HG02885 (cell line): Measurements from ENCODE around the gene LAMA3.
A peak's percentile ranks its signal among the peaks of the same experiment; 100 is the strongest.

Experiments
- ATAC-seq: cut with Tn5 transposase; IDR thresholded peaks from one replicate; pipeline ENCODE4 v1.9.1; 2021; ENCODE audit warnings: mild to moderate bottlenecking; ENCODE audit not compliant: unreplicated experiment, poor library complexity

Gene LAMA3

GRCh38 chr18:23757437-23757733 lies 68.1 kb downstream of the LAMA3 start:
- no peak for ATAC-seq

- ATAC-seq: no peak
These were observed 69.0 kb downstream of the LAMA3 start for GRCh38 chr18:23758281-23758680.

DNA sequence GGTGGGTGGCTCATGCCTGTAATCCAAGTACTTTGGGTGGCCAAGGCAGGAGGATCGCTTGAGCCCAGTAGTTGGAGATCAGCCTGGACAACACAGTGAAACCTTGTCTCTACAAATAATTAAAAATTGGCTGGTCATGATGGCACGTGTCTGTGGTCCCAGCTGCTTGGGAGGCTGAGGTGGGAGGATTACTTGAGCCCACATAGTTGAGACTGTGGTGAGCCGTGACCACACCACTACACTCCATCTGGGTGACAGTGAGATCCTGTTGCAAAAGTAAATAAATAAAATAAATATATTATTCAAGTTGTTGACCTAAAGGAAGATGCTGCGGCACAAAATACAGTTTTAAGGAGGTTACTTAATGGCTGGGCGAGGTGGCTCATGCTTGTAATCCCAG lies 72.7 kb downstream of the LAMA3 start:
- ATAC-seq: no peak

GRCh38 chr18:23763343-23763742 lies 74.1 kb downstream of the LAMA3 start:
- no peak for ATAC-seq

- no peak for ATAC-seq
These were observed 76.7 kb downstream of the LAMA3 start for GRCh38 chr18:23765931-23766330.

DNA sequence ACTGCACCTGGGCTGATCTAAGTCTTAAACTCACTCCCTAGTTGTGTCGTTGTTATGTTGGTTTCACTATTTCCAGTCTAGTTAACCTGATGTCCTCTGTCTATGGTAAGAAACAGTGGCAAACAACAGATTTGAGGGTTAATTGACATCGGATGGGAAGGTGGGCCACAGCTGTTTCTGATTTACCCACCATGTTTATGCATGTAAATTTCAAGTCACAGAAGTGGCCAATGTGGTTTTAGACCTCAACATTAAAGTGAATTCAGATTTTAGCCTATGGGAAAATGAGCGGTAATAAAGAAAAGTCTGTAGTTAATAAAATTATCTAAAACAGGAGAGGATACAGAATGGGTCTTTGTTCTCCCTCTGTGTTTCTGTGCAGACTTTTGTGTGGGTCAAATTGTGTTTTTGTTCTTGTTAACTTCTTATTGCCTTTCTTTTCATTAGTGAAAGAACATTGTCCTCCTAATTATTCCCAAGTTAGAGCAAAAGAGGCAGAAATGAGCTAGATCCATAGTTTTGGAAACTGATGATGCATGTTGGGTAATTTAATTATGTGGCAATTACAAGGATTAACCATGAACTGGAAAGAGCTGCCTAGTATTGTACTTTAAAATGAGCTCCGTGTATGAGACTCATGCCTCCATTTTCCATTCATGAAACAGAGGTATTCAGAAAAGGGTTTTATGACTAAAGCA lies 83.2 kb downstream of the LAMA3 start:
- no peak for ATAC-seq

DNA sequence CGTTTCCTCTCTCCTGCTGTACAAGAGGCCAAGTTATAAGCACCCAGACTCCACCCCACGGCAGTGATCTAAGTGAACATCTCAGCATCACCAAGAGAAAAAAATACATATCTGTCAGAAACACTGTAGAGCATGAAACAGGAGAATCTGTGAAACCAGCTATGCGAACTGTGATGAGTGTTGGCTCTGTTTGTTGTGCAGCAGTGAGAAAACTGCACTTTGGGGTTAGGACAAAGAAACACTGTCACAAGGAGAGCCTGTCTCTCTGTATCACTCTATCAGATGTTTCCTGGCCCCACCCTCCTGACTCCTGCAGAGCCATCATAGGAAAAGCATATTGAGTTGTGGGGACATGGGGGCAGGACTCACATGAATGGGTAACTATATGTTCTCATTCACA lies 87.1 kb downstream of the LAMA3 start:
- no peak for ATAC-seq

- no peak for ATAC-seq
These were observed 89.6 kb downstream of the LAMA3 start for GRCh38 chr18:23778828-23779227.

DNA sequence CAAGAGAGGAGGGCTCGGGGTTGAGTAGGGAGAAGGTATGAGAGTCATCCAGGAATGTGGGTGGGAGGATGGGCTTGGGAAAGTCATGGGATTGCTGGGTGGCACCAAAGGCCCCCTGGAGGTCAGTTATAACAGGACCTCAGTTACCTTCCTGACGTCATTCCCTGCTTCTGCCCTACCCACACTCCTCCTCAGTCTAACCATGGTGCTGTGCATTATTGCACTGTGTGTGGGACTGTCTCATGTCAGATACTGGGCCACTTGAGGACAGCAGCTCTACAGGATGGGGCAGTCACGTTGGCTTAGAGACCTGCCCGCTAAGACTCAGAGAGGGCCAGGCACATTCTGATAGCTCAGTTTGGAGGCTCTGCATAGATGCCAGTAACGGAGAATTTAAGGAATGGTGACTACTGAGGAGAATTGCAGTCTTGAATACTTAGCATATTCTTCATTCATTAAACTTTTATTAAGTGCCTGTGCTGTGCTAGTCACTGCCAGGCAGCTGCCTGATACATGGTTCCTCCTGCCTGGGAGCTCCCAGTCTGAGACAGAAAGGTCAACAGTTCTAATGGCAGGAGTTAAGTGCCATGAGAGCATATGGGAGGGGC lies 90.5 kb downstream of the LAMA3 start:
- ATAC-seq: no peak

DNA sequence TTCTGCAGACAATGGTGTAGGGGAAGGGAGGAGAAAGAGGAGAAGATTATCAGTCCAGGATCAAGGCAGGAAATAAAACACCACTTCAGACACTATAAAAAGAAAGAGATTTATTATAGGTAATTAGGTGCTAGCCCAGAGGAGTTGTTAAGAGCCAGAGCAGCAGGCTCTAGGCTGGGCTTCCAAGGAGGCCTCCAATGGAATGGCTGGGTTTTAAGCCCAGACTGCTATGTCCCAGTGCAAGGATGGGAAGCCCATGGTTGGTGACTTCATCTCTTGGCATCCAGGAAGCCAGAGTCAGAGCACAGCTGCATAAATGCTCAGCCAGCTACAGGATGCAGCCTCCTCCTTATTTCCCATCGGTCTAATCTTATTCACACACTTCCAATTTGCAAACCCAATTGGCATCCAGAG lies 95.6 kb downstream of the LAMA3 start:
- no peak for ATAC-seq

DNA sequence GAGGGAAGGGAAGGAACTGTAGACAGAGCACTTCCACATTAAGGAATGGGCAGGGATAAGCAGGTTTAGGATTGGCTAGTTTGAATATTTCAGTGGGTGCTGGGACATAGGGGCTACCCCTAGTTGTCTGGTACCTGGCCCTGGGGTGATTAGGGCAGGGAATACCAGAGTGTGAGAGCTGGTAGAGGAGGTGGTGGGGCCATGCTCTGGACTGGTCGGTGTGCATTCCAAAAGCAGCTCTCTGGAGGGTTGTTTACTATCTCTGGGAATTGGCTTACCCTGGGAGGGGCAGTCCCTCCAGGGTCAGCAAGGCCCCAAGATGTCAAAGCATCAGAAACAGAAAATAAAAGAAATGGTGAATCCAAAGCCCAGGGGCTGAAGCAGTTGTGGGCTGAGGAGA lies 103.8 kb downstream of the LAMA3 start:
- ATAC-seq: no peak

DNA sequence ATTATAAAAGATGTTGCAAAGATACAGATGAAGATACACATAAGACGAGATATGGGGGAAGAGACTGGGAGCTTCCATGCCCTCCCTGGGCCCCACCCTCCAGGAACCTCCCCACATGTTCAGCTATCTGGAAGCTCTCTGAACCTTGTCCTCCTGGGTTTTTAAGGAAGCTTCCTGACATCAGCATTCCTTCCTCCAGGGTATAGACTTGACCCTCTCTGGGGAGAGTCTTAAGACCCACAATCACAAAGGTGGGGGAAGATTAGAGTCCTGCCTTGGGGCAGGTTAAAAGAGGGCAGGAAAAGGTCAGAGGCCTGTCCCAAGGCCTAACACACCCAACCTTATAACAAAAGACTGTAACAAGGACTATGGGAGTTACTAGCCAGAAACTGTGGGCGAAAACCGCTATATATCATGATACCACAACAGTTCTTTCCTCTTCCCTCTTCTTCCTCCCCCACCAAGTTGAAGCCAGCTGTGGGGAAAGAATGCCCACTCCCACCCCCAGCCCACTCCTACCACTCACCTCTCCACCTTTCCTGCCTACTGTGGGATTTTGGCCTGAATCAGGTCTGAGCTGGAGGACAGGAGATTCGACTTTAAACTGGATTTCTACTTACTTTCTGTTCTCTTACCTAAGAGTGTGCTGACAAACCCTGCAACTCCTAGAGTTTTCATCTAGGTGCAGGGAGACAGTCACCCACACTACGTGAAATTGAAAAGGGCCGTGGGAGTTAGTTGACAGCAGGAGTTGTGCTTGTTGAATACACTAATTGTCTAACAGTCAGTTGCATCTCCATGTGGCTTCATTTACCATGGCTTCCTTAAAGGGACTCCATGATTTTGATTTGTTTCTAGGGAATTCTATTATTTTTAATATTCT lies 105.0 kb downstream of the LAMA3 start:
- no peak for ATAC-seq

DNA sequence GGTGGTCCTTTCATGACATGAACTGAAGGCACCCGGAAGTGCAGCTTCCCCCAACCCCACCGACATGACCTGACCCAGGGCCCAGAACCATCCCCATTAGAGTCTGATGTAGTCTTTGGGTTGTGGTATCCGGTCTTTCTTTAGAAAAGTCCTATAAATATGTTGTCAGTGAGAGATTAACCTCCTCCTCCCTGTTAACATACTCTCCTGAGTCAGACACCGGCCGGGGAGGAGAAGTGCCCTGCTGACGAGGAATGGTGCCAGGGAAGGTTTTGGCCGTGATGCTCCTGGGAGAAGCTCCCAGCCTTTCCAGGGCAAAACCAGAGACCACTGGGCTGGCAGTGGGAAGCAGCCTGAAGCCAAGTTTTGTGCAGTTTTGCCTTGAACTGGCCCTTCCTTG lies 109.0 kb downstream of the LAMA3 start:
- no peak for ATAC-seq

DNA sequence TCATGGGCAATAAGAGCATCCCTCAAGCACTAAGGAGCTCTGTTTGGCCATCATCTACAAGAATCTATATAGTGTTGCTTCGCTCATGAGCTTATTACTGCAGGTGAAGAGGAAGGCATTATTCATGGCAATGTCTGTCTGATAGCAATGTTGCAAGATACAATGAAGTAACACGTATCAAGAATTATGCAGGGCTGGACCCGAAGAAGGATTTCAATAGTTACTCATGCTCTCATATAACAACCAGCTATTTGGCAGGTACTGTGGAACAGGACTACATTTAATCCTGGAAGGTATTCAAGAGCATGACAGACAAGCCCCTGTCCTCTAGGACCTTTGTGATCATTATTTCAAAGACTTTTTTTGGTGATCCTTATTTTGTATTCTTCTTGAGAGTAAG lies 109.6 kb downstream of the LAMA3 start:
- no peak for ATAC-seq

GRCh38 chr18:23799540-23799939 lies 110.3 kb downstream of the LAMA3 start:
- no peak for ATAC-seq

GRCh38 chr18:23800902-23801301 lies 111.6 kb downstream of the LAMA3 start:
- no peak for ATAC-seq

GRCh38 chr18:23802817-23803216 lies 113.6 kb downstream of the LAMA3 start:
- ATAC-seq: no peak

GRCh38 chr18:23803755-23804154 lies 114.5 kb downstream of the LAMA3 start:
- no peak for ATAC-seq

DNA sequence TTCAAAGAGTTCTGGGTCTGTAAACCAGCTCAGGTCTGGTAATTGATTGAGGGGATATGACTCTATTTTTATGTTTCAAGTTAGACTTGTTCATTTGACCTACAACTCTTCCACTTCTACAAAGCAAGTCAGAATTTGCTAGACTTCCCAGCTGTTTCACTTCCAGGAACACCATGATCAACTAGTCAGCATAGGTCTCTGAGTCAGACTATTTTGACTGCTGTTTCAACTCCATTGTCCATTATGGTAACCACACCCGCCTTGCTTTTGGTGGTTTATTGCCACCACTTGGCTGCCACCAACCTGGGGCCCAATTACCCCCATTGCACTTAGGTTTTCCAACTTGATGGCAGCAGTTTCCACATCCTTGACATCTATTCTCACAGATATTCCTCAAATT lies 116.6 kb downstream of the LAMA3 start:
- ATAC-seq: no peak

DNA sequence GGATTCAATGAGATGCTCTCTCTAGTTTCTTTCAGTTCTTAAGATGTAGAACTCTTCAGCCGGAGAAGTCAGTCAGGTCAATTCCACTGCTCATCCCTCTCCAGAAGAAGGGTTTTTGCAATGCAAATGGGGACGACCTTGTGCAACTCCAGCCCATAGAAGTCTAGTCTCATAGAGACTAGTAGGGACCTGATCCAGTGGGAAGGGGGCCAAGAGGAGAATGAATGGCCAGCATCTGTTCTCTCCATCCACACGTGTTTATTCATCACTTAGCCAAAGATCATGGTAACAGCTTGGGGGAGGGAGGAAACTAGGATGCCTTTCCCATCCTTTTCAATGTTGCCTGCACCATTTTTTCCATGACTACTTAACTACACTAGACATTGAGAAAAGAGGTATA lies 120.2 kb downstream of the LAMA3 start:
- no peak for ATAC-seq

- ATAC-seq: peak; percentile 87
These were observed 121.1 kb downstream of the LAMA3 start for GRCh38 chr18:23810396-23810795.

DNA sequence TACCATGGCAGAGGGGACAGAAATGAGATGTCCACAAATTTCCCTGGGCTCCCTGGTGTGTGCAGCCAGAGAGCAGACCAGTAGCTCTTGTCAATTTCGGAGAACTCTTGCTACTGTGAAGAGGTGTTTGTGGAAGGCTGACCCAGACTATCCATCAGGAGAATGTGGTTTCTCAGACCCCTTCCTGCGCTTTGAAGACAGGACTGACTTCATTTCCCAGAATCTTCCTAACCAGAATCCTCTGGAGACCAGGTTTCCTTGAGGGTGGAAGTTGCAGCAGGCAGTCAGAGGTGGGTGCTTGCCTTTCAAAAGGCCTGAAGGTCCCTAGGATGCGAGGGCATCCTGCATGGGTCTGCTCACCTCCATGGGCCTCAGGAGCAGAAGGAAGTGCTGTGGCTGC lies 121.9 kb downstream of the LAMA3 start:
- no peak for ATAC-seq
